NCI-H1694 (cell line): ENCODE results near the gene CROT.

Source experiments
- DNase-seq: peaks from one replicate; lab custom pipeline; 2025; lab: John Stamatoyannopoulos, UW

Gene CROT

DNA sequence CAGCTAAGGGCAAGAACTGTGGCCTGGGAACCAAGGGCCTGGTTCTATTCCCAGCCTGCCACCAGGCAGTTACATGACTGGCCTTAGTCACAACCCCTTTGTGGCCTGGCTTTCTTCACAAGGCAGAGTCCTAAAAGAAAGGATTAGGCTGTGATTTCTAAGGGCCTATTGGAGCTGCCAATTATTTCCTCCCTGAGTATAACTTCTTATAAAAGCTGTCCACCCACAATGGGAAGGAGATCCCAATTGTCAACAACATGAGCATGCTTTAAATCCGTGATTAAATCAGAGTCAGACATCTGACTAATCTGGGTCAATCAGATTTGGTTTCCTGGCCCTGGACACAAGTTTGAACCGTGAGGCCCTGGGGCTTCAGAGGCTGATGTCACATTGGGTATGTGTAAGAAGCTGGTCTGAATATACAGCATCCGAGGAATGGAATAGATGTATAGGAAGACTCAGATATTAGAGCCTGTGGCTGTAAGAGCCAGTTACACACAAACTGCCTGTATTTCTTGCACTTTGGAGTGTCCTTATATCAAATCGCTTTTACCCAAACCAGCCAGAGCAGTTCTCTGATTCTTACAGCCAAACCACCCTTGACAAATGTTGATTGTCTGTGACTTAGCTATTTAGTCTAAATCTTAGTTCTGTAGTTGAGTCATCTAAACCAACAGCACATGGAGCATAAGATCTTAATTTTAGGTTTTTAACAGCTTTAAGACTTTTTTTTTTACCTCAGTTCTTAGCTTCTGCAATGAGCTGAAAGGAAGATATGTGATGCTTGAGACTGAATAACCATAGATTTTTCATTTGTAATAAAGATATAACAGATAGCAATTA is 68.7 kb downstream of the CROT start:
- DNase-seq, result no peak

DNA sequence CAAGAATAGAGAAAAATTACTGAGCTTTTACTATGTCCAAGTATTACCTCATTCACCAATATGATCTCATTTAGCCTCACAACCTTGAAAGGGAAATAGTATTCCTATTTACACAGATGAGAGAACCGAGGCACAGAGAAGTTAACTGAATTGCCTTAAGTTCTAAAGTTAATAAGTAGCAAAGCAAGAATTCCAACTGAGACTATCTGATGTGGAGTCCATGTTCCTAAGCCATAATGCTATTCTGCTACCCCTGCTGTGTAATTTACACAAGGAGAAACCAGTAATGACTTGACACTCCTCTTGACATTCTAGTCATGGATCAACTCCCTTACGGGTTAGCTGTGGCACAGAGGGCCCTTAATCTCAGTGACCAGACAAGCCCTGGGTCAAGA is 69.3 kb downstream of the CROT start:
- no peak for DNase-seq

DNA sequence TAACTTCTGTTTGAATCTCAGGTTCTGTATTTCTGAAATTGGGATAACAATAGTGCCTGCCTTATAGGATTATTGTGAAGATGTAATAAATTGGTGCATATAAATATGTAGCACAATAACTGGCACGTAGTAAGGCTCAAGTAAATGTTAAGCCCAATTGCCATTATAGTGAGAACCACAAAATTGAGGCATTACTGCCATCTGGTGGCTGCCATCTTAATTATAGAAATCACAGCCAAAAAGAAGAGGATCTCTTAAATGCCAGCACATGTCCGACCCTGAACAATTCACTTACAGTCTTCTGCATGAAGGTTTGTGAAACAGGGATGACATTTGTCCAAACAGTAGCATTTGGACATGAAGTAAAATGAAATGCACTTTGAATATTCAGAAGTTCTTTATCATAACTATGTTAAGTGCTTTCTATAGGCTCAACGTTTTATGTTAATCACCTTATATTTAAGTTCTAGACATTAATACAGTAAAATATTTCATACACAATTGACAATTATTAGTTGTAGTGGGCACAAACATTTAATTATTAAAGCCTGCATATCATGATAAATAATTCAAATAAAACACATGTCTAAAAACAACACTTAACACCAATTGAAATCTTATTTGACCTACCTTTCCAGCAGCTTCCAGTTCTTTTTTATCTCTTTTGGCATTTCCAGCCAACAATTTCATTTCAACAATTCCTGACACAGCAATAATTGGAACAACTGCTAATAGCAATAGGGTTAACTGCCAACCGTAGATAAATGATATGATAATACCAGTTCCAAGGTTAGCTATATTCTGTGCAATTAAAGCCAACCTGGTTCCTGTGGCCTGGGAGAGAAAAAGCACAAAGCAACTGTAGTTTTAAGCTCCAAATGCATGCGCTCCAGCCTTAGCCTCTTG is 71.5 kb downstream of the CROT start:
- DNase-seq, result peak; percentile 54

DNA sequence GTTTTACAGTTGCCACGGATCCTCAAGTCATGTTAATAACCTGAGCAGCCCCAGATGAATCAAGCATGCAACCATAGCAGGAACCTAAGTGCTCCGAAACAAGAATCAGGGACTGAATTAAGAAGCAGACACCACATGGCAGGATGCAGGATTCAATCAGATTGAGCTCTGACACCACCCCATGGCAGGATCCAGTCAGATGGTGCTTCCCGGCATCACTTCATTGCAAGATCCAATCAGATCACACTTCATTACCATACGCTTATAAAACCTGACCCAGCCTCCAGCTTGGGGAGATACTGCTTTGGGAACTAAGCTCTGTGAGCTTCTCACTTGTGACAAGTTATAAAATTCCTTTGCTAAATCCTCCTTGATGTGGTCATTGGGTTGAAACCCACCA is 74.7 kb downstream of the CROT start:
- DNase-seq, result no peak

DNA sequence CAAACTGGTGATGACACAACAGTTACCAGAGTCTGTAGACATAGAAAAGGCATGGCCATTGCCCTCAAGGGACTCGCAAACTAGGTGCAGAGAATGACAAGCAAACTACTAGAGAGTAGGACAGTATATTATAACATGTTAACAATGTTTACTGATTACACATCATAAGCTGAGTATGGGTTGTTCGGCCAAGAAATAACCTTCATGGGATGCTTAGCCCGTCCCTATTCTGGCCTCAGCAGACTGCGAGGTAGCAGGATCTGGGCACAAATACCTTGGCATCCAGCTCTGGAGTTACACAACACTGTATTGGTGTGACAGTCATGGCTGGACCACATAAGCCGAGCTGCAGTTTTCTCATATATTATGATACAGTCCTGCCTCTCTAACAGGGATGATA is 78.6 kb downstream of the CROT start:
- no peak for DNase-seq

DNA sequence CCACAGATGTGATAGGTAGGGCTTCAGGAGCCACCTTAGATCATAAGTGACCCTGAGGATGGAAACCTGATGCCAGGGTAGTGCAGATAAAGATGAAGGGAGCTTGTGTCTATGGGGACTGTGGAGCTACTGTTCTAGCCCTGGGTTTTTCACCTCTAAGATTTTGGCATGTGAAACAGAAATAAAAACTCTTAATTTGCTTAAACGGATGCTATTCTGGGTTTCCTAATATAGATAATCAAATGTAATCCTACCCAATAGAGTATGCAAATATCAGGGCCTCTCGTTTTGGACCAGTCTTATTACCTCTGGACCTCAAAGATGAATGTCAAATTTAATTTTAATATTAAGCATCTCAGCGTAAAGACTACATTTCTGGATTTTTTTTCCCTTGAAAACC is 80.7 kb downstream of the CROT start:
- no peak for DNase-seq

DNA sequence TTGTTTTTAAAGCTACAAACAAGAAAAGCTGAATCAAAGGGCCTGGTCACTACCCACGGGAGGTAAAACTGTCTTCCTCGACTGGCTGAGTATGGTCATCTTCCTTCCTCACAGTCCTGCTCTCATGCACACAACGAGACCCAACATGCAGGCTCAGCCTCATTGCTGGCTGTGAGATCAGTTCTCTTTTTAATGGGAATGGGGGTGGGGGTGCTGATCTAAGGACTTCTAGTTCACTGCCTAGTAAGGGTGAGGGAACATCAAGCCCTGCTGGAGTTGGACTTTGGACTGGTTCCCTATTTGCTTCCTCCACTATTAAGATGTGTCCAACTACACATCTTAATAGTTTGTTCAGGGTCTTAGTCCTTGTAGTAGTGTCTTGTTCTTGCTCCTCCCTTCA is 81.8 kb downstream of the CROT start:
- DNase-seq, result no peak

DNA sequence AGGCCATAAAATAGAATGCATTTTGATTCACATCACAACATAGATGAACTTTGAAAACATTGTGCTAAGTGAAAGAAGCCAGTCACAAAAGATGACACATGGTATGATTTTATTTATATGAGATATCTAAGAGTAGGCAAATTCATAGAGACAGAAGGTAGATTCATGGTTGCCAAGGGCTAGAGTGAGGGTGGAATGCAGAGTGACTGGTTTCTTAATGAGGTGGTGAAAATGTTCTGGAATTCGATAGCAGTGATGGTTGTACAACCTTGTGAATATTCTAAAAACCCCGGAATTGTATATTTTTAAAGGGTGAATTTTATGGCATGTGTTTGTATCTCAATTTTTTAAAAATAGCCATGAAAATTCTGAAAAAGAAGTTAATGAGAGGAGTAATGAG is 87.1 kb downstream of the CROT start:
- no peak for DNase-seq

DNA sequence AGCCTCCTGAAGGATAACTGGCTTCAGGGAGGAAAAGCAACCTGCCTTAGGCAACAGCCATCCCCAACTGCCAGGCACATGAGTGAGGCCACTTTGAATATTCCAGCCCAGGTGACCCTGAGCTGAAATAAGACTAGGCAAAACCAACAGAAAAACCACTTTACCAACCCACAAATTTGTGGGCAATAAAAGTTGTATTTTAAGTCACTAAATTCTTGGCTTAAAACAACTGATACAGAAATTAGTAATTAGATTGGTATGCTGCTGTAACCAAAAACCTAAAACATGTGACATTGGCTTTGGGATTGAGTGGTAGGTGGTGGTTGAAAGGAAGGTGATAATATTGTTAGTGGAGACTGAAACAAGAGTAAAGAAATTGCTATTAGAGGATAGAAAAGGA is 90.1 kb downstream of the CROT start:
- no peak for DNase-seq

DNA sequence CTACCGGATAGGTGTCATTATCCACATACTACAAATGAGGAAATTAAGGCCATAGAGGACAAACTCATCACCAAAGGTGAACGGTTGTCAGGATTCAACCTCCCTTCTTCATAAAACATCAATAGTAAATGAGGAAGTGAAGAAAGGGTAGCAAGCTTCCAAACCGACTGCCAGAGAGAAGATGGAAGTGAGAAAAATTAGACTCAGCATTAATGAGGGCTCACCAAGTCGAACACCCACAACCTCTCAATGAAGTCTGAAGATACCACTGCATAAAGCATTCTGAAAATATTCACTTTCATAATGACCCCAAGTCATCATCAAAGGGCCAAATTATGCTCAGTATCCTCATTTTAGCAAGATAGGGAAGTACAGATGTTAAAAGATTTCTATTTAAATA is 100.4 kb downstream of the CROT start:
- DNase-seq, result no peak

DNA sequence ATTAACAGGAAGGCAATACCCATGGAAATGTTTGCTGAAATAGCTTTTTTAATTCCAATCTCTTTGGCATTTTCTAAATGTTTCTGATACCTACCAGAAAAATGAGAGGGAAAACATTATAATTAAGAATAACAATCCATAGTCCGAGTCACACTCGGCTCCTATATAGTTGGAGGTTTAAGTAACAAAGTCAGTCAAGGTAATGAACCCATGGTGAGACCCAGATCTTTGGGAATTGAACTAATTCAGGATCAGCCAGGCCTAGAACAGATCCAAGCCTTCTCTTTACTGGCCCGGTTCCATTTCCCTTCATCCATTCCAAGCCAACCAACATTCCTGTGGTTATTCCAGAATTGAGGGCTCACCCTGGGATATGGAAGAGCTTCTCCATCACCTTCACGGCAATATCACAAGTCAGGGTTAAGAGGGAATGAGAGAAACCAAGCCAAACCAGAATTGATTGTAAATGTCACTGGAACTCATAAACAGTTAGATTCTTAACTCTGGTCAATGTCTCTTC is 101.7 kb downstream of the CROT start:
- DNase-seq, result no peak

DNA sequence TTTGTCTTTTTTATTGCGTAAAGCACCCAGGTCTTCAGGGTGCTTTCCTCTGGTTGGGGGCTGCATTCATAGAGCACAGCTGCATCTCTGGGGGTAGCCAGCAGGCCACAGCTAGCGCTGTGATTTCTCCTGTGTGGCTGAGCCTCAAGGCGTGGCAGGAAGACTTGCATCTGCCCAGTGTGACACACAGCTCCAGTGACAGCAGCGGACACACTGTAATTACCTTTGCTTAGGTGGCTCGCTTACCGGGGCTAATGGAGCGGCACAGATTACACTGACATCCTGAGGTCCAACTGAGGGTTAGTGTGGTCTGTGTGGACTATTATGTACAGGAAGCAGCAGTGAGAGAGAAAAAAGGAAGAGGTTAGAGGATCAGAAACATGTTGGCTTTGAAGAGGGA is 102.9 kb downstream of the CROT start:
- no peak for DNase-seq
